ENCODE measurements around the gene GFOD1.

DNA sequence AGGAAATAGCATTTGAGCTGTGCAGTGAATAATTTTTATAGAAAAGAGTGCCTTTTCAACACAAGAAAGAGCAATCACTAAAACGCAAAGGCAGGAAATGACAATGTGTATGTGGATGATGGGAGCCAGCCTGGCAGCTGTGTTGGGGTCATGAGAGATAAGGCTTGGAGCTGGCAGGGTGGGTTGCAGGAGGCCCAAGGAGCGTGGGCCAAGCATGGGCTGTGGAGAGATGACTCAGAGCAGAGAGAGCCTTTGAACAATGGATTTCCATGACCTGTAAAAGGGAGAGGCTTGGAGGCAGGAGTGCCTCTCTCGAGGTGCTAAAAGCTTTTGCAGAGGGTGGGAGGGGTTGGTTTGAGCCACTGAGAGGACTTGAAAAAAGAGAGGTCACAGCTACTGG, 152.4 kb downstream of the GFOD1 start:
- TF ChIP-seq, protein P1, sequence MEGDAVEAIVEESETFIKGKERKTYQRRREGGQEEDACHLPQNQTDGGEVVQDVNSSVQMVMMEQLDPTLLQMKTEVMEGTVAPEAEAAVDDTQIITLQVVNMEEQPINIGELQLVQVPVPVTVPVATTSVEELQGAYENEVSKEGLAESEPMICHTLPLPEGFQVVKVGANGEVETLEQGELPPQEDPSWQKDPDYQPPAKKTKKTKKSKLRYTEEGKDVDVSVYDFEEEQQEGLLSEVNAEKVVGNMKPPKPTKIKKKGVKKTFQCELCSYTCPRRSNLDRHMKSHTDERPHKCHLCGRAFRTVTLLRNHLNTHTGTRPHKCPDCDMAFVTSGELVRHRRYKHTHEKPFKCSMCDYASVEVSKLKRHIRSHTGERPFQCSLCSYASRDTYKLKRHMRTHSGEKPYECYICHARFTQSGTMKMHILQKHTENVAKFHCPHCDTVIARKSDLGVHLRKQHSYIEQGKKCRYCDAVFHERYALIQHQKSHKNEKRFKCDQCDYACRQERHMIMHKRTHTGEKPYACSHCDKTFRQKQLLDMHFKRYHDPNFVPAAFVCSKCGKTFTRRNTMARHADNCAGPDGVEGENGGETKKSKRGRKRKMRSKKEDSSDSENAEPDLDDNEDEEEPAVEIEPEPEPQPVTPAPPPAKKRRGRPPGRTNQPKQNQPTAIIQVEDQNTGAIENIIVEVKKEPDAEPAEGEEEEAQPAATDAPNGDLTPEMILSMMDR (IDR thresholded peaks at IDR 0.05), result no peak
- no peak for TF ChIP-seq POLR2A (IDR thresholded peaks at IDR 0.05)

Measured in sigmoid colon (tissue), 3 donors.